GM12872 (cell line): ENCODE measurements around the gene SLC10A1.

Source experiments
- TF ChIP-seq, protein P1 (sequence below): IDR thresholded peaks from 3 replicates; pipeline ENCODE4 v1.5.1; 2011; ENCODE audit warnings: low read depth, mild to moderate bottlenecking, low read length, moderate library complexity; ENCODE audit not compliant: insufficient read depth

SLC10A1 gene

DNA sequence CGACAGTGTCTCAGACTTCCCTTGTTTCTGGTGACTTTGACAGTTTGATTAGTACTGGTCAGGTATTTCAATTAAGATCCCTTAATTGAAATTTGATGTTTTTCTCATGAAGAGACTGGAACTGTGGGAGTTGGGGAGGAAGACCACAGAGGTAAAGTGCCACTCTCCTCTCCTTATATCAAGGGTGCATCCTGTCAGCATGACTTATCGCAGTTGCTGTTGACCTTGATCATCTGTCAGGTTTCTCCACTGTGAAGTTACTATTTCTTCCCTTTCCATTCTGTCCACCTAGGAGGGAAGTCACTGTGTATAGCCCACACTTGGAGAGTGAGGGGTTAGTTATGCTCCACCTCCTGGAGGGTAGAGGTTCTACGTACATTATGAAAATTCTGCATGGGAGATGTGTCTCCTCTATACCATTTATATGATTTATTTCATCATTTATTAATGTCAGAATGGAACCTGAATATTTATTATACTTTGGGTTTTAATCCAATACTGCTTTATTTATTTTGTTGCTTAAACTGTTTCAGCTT is 41.9 kb upstream of the SLC10A1 start:
- TF ChIP-seq, protein P1, sequence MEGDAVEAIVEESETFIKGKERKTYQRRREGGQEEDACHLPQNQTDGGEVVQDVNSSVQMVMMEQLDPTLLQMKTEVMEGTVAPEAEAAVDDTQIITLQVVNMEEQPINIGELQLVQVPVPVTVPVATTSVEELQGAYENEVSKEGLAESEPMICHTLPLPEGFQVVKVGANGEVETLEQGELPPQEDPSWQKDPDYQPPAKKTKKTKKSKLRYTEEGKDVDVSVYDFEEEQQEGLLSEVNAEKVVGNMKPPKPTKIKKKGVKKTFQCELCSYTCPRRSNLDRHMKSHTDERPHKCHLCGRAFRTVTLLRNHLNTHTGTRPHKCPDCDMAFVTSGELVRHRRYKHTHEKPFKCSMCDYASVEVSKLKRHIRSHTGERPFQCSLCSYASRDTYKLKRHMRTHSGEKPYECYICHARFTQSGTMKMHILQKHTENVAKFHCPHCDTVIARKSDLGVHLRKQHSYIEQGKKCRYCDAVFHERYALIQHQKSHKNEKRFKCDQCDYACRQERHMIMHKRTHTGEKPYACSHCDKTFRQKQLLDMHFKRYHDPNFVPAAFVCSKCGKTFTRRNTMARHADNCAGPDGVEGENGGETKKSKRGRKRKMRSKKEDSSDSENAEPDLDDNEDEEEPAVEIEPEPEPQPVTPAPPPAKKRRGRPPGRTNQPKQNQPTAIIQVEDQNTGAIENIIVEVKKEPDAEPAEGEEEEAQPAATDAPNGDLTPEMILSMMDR: no peak

DNA sequence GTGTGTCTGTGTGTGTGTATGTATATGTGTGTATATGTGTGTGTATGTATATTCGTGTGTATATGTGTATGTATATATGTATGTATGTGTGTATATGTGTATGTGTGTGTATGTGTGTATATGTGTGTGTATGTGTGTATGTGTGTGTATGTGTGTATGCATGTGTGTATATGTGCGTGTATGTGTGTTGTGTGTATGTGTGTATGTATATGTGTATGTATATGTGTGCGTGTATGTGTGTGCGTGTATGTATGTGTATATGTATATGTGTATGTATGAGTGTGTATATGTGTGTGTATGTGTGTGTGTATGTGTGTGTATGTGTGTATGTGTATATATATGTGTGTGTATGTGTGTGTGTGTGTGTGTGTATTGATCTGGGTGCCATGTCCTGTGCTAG is 31.8 kb upstream of the SLC10A1 start:
- TF ChIP-seq, protein P1: no peak

DNA sequence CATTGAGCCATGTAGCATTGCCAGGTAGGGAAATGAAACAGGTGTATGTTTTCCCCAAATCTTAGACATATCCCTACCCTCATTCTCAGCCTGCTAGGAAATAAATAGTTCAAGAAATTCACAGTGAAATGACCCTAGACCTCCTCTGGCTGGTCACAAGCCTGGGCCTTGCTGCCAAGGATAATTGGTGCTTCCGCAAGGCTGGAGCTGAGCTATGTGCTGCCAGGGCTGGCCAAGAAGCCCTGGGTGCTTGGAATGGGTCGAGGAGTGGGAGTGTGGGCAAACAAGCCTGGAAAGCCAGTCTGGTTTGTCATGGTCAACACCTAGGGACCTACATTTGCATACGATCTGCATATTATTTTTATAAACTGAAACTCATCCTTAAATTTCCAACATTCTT is 31.3 kb upstream of the SLC10A1 start:
- TF ChIP-seq, protein P1: no peak

DNA sequence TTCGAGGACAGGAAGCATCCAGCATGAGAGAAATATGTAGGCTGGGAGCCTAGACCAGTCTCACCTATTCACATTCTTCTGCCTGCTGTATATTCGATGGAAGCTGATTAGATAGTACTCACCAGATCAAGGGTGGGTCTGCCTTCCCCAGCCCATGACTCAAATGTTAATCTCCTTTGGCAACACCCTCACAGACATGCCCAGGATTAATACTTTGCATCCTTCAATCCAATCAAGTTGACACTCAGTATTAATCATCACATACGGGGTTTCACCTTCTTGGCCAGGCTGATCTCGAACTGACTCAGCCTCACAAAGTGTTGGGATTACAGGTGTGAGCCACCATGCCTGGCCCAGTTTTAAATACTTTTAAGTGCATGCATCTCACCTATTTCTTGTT is 30.5 kb upstream of the SLC10A1 start:
- TF ChIP-seq, protein P1: no peak

DNA sequence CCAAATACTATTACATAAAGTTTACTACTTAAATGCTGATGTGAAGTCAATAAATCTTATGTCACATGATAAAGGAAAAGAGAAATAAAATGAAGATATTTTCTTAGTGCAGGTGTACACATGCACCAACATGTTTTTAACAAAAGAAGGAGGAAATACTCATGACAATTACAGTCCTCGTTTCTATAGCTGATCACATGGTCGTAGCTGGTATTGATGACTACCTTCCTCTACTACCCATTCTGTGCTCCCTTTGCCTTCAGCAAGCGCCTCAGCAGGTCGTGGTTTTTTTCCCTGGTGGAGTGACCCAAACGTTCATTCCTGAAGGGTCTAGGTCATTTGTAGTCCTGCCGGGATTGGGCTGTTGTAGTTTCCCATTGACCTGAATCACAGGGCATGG is 25.4 kb upstream of the SLC10A1 start:
- TF ChIP-seq, protein P1: no peak

DNA sequence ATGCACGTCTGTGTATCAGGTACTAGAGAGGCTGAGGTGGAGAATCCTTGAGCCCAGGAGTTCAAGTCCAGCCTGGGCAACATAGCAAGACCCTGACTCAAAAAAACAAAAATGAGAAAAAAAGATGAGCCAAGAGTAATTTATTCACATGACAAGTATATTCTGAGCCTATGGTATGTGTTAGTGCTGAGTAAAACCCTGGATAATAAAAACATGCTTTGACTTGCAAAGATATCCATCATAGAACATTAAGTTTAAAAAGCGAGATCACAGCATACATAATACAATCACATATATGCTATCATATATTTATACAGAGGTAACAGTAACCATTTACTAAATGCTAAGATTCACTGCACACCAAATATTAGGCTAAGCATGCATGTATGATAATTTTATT is 23.9 kb upstream of the SLC10A1 start:
- TF ChIP-seq, protein P1: no peak

DNA sequence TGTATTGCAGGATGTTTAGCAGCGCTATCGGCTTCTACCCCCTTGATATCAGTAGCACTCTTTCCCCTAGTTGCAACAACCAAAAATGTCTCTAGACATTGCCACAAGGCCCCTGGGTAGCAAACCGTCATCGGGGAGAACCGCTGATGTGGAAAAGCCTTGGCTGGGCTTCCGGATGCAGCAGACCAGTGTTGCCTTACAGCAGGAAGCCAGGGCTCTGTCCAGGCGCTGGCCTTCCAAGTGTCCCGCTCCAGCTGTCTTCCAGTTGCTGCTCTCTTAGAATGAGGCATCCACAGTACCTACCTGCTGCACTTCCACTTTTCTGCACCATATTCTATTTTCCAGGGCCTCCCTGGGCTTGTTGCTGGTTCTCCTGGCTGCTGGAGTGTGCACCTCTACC is 22.6 kb upstream of the SLC10A1 start:
- TF ChIP-seq, protein P1: no peak
